Dermis microvascular lymphatic vessel endothelial cell (primary cell): ENCODE data around the gene NENF. TPM values are rescaled to one million over a fixed set of nuclear protein-coding genes. Genes with fewer than 3 reads are reported as not detected.
"Not testable (repeated sequence)": the region's sequence is repeated elsewhere in the genome, so short reads cannot be mapped to it uniquely, and the experiment has no call there.

ENCODE experiments used
- DNase-seq, 2 donors: peaks; one replicate each; pipeline versions ENCODE4 v3.0.0 to v3.0.0-alpha.2; 2010; ENCODE audit warnings: low read depth in 2 of 2
- total RNA-seq: library from RNA; depleted of rRNA; stranded (reverse); fragments of >200 nt; gene quantifications from 2 replicates; pipeline ENCODE4 v1.2.1, GENCODE V29; 2014

NENF gene
- 4.6 and 9.6 TPM in 2 replicates for total RNA-seq

DNA sequence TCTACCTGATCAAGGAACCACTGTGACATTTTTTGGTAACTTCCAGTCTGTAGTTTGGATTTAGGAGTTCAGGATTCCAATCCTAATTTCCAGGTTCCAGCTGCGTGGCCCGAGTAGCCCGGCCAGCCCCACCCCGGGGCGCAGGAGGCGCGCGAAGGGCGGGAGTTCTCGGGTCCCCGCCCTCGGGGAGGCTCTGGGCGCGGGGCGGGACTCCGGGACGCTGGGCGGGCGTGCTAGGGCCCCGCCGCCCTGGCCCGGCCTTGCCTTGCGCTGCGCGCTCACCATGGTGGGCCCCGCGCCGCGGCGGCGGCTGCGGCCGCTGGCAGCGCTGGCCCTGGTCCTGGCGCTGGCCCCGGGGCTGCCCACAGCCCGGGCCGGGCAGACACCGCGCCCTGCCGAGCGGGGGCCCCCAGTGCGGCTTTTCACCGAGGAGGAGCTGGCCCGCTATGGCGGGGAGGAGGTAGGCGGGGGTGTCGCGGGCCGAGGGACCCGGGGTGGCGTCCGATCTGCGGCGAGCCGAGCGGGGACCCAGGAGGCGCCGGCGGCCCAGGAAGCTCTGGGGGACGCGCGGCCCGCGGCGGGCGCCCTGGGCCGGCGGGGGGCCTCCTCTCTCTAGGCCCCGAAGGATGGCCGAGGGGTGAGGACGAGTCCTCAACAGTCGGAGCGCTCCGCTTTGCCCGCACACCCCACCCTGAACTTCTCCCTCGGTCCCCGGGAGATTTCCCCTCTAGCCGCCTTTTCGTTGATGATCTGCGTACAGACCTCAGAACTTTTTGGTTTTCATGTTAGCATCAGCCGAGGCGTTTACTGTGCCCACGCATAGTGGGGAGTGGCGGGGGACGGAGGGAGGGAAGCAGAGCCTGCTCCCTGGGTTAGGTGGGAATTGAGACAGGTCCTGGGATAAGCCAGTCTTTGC lies at the start of gene NENF:
NENF (plus strand) TSS at position 260 of the 916 bp plus-strand sequence; CDS start at position 284, 24 bp downstream.
- peak; percentile 2 to 78 for DNase-seq

GRCh38 chr1:212386029-212386428 lies 46.7 kb upstream of the NENF start:
- DNase-seq, result no peak

GRCh38 chr1:212388985-212389716 lies 43.6 kb upstream of the NENF start:
- DNase-seq, result no peak

DNA sequence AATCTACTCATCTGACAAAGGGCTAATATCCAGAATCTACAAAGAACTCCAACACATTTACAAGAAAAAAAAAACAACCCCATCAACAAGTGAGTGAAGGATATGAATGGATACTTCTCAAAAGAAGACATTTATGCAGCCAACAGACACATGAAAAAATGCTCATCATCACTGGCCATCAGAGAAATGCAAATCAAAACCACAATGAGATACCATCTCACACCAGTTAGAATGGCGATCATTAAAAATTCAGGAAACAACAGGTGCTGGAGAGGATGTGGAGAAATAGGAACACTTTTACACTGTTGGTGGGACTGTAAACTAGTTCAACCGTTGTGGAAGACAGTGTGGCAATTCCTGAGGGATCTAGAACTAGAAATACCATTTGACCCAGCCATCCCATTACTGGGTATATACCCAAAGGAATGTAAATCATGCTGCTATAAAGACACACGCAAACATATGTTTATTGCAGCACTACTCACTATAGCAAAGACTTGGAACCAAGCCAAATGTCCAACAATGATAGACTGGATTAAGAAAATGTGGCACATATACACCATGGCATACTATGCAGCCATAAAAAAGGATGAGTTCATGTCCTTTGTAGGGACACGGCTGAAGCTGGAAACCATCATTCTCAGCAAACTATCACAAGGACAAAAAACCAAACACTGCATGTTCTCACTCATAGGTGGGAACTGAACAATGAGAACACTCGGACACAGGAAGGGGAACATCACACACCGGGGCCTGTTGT lies 36.9 kb upstream of the NENF start:
- not testable (repeated sequence) for DNase-seq

GRCh38 chr1:212396638-212397037 lies 36.1 kb upstream of the NENF start:
- no peak for DNase-seq

DNA sequence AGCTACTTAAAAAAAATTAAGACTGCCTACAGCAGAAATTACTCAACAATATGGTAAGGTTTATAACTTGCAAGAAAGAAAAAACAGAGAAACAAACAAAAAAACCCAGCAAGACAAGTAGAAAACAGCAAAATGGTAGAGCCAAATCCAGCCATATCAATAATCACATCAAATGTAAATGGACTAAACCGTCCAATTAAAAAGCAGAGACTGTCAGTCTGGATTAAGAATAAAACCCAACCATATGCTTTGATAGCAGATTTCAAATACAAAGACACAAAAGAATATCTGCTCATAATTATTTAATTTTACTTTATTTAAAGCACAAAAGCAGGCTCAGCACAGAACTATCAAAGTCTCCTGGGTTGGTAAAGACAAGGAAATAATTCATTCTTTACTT lies 35.5 kb upstream of the NENF start:
- no peak for DNase-seq

DNA sequence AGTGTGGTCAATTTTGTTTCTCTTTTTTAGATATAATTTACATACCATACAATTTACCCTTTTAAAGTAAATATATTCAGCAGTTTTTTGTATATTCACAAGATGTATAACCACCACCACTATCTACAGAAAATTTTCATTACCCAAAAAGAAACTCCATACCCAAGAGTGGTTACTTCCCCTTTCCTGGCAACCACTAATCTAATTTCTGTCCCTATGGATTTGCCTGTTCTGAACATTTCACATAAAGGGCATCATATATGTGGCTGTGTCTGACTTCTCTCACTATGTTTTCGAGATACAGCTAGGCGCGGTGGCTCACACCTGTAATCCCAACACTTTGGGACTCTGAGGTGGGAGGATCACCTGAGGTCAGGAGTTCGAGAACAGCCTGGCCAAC lies 31.7 kb upstream of the NENF start:
- DNase-seq, result no peak

GRCh38 chr1:212401838-212402582 lies 30.7 kb upstream of the NENF start:
- DNase-seq, result peak in 1 of 2 donors; percentile 25

DNA sequence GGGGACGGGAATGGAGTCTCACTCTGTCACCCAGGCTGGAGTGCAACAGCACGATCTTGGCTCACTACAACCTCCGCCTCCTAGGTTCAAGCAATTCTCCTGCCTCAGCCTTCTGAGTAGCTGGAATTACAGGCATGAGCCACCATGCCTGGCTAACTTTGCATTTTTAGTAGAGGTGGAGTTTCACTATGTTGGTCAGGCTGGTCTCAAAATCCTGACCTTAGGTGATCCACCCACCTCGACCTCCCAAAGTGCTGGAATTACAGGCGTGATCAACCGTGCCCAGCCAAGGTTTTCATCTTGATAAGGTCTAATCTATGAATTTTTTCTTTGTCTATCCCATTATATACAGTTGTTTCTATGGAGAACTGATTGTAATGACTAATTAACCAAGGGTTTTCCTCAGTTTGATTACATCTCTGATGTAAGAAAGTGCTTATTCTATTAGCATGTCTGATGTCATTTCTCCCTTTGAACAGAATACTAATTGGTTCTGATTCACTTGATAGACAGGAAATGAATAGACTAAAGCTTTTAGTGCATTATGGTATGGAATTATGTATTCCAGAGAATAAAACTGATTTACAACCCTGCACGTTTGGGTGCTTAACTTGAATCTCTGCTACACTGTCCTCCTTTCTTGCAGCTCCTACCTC lies 29.9 kb upstream of the NENF start:
- DNase-seq, result no peak

DNA sequence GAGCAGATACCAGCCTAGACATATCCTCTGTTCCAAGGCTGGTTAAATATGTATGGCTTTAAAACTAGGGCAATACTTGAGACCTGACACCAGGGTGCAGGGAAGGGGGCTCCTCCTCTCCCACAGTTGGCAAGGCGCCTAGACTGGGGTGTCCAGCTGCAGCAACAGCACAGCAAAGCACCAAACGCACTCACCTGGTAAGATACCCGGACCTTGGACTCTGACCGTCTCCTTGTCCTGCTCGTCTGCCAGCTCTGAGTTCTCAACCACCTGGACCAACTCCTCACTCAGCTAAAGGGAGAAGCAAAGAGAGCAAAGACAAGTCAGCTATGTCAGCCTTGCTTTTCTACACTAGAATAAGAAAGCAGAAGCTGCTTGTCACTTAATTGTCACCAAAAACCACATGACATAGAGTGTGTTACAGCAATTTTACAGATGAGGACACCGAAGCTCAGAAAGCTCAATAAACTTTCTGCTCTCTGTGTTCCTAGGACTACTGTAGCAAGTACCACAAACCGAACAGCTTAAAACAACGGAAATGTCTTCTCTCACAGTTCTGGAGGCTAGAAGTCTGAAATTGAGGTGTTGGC lies 22.4 kb upstream of the NENF start:
- DNase-seq, result no peak

- DNase-seq, result no peak
Measured at GRCh38 chr1:212412374-212412773, 20.3 kb upstream of the NENF start.

- DNase-seq, result no peak
Measured at GRCh38 chr1:212413902-212414327, 18.8 kb upstream of the NENF start.

DNA sequence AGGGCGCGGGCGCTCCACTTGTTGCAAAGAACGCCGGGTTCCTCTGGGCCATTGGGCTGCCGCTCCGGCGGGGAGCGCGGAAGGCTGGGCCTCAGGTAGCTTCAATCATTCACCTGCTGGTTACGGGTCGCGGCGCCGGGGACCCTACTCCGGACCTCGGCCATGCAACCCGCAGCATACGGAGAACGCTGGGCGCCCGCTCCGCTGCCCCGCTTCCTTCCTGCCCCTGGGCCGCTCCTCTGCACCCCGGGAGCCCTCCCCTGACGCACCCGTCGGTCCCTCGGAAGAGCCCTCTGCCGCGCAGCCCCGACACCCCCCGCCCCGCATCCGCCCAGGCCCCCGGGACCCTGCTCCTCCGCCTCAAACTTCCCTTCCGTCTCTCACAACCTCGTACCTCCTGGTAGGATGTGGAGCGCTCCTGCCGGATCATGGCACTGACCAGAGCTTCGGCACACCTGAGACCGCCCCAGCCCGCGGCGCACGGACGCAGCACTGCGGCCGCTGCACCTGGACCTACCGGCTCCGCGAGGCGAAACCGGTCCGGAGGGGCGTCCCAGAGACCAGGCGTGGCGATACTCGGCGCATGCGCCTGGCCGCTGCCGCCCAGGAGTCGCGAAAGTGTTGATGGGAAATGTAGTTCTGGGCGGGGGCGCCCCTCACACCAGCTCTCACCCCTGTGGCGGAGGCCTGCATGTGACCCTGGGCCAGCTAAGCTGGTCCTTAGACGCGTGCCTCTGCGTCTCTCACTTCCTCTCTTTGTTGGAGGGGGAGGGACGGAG lies 18.2 kb upstream of the NENF start, which contains the start of gene PACC1:
PACC1 (minus strand) TSS at position 559 of the 779 bp plus-strand sequence; CDS start at position 430, 129 bp downstream.
- DNase-seq, result peak; percentile 49 to 87

- no peak for DNase-seq
Measured at GRCh38 chr1:212415107-212415841, 17.4 kb upstream of the NENF start.

DNA sequence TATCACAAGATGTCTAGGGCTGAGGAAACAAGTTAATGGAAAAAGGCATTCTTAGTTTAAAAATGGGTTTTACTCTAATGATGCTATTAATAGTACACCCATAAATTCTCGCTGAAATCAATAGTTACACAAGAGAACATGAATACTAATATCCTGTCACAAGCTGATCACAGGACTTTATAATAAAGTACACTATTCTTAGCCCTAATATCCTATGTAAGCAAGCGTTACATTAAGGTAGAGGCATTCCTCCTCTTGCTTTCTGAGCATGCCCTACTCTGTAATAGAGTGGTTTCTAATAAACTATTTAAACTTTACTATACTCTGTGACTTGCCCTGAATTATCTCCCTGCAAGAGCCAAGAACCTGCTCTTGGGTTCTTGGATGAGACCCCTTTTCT lies 11.6 kb upstream of the NENF start:
- no peak for DNase-seq

DNA sequence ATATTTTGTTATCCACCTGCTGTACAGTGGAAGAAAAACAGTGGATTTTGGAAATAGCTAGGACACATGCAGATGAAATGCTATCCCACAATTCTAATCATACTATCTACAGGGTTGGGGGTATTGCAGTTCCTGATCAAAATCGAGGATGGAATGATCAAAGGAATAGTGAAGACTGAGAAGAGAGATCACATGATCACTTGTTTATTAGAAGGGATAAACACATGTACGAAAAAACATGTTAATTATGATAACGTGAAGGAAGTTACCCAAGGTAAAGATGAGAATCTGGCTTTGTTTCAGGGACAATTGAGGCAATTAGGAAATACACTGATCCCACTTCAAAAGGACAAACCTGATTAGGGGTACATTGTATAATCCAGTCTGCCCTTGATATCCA lies 8.8 kb upstream of the NENF start:
- no peak for DNase-seq

GRCh38 chr1:212428496-212428895 lies 4.2 kb upstream of the NENF start:
- peak; percentile 45 to 68 for DNase-seq

DNA sequence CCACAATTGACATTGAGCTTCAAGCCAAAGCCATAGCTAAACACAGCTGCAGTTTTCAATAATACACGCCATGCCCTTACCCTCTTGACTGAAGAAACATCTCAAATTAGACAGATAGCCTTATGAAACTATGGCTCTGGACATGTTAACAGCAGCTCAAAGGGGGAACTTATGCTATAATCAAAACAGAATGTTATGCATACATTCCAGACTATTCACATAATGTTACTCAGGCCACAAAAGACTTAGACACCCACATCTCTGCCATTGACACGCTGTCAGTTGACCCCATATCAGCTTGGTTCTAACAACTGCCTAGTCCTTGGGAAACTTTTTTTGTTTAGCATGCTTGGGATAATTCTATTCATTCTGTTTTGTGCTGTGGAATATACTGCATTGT lies 2.3 kb upstream of the NENF start:
- no peak for DNase-seq
